GM12878 (cell line): ENCODE data around the gene ARL5C. TPM values are rescaled to one million over a fixed set of nuclear protein-coding genes. Genes with fewer than 3 reads are reported as not detected.
A peak's percentile ranks its signal among the peaks of the same experiment; 100 is the strongest.

Source experiments
- BCL11A ChIP-seq: IDR thresholded peaks from 2 replicates; pipeline ENCODE4 v1.6.1; 2011; ENCODE audit warnings: low read depth, low read length
- BRCA1 ChIP-seq: IDR thresholded peaks from 2 replicates; pipeline ENCODE4 v1.6.1; 2011; ENCODE audit warnings: low read depth, low read length, improper control_type of control experiment
- EP300 ChIP-seq, 2 experiments: fragments of 150-350 bp in 1 of 2; IDR thresholded peaks; 2 replicates each; pipeline ENCODE4 v1.6.1; 2011 to 2012; ENCODE audit warnings: low read depth in 2 of 2, low read length in 2 of 2, borderline replicate concordance in 1 of 2, improper control_type of control experiment in 1 of 2, inconsistent platforms in 1 of 2; ENCODE audit not compliant: control insufficient read depth in 1 of 2
- KDM1A ChIP-seq: fragments of 200-600 bp; sonication (generic); IDR thresholded peaks from 2 replicates; pipeline ENCODE4 v1.6.1; 2016; ENCODE audit warnings: borderline replicate concordance
- MEF2A ChIP-seq: IDR thresholded peaks from 2 replicates; pipeline ENCODE4 v1.6.1; 2011; ENCODE audit warnings: low read depth, mild to moderate bottlenecking, low read length, moderate library complexity; ENCODE audit not compliant: insufficient read depth
- MEF2B ChIP-seq: fragments of 450-650 bp; IDR thresholded peaks from 2 replicates; pipeline ENCODE4 v1.6.1; 2018; ENCODE audit warnings: mild to moderate bottlenecking, moderate library complexity; ENCODE audit not compliant: partially characterized antibody, poor library complexity, severe bottlenecking
- MTA2 ChIP-seq: fragments of 450-650 bp; IDR thresholded peaks from 2 replicates; pipeline ENCODE4 v1.6.1; 2016; ENCODE audit warnings: low read depth, mild to moderate bottlenecking, moderate library complexity
- MTA3 ChIP-seq: IDR thresholded peaks from 2 replicates; pipeline ENCODE4 v1.6.1; 2012; ENCODE audit warnings: low read length, inconsistent platforms, borderline replicate concordance
- PAX8 ChIP-seq: fragments of 450-650 bp; IDR thresholded peaks from 2 replicates; pipeline ENCODE4 v1.6.1; 2017; ENCODE audit warnings: mild to moderate bottlenecking, moderate library complexity
- PML ChIP-seq: IDR thresholded peaks from 2 replicates; pipeline ENCODE4 v1.6.1; 2012; ENCODE audit warnings: low read length, inconsistent platforms
- POLR2AphosphoS2 ChIP-seq: IDR thresholded peaks from 2 replicates; pipeline ENCODE4 v1.6.1; 2011; ENCODE audit warnings: low read depth, mild to moderate bottlenecking, low read length, improper control_type of control experiment, moderate library complexity
- RFX5 ChIP-seq: IDR thresholded peaks from 2 replicates; pipeline ENCODE4 v1.6.1; 2011; ENCODE audit warnings: low read depth, low read length, improper control_type of control experiment
- SP1 ChIP-seq: IDR thresholded peaks from one replicate; pipeline ENCODE4 v1.6.1; 2011; ENCODE audit warnings: low read depth, low read length
- SREBF2 ChIP-seq: IDR thresholded peaks from 2 replicates; pipeline ENCODE4 v1.6.1; 2012; ENCODE audit warnings: mild to moderate bottlenecking, low read length
- ZNF24 ChIP-seq: fragments of 450-650 bp; IDR thresholded peaks from 2 replicates; pipeline ENCODE4 v1.6.1; 2017; ENCODE audit warnings: antibody characterized with exemption, mild to moderate bottlenecking
- polyA plus RNA-seq, 11 experiments: library from polyadenylated mRNA; depleted of rRNA in 4 of 11; unstranded in 6 of 11; stranded (reverse) in 5 of 11; fragments of >200 nt; fragmentation: Nextera tagmentation in 4 of 11; fragmentation: Illumina TruSeq in 1 of 11; extraction: Ambion mirVana in 4 of 11; extraction: Trizol in 1 of 11; gene quantifications; 1 replicate in 1 of 11; 2 replicates in 10 of 11; pipeline versions ENCODE4 v1.2.1 to v1.2.3, GENCODE V29; 2011 to 2016; ENCODE audit warnings: inconsistent platforms in 2 of 11, missing spikeins in 2 of 11, low read depth in 1 of 11
- total RNA-seq, 4 experiments: library from RNA; depleted of rRNA in 3 of 4; stranded (reverse); fragments of >200 nt in 3 of 4; fragmentation: Illumina TruSeq in 1 of 4; extraction: Trizol in 1 of 4; gene quantifications; 2 replicates each; pipeline versions ENCODE4 v1.2.1 to v1.2.3, GENCODE V29; 2013 to 2021
- TF ChIP-seq, protein P1 (sequence below): fragments of 450-650 bp; IDR thresholded peaks from 2 replicates; pipeline ENCODE4 v1.6.1; 2016; ENCODE audit warnings: mild to moderate bottlenecking, moderate library complexity, borderline replicate concordance
- TF ChIP-seq, protein P2 (sequence below): IDR thresholded peaks from 2 replicates; pipeline ENCODE4 v1.6.1; 2012; ENCODE audit warnings: low read depth, low read length, improper control_type of control experiment
- TF ChIP-seq, protein P3 (sequence below): fragments of 150-350 bp; IDR thresholded peaks from 2 replicates; pipeline ENCODE4 v1.6.1; 2016; ENCODE audit warnings: low read depth, low read length
- TF ChIP-seq, protein P4 (sequence below): fragments of 450-650 bp; formaldehyde crosslinking; IDR thresholded peaks from 2 replicates; pipeline ENCODE4 v1.5.0; 2022; ENCODE audit warnings: mild to moderate bottlenecking, missing genetic modification characterization

Gene ARL5C
- total and polyA plus RNA-seq, 10 of the 15 experiments (the other 5 are each of a cell fraction or from before 2014, with no cell fraction given): not detected

DNA sequence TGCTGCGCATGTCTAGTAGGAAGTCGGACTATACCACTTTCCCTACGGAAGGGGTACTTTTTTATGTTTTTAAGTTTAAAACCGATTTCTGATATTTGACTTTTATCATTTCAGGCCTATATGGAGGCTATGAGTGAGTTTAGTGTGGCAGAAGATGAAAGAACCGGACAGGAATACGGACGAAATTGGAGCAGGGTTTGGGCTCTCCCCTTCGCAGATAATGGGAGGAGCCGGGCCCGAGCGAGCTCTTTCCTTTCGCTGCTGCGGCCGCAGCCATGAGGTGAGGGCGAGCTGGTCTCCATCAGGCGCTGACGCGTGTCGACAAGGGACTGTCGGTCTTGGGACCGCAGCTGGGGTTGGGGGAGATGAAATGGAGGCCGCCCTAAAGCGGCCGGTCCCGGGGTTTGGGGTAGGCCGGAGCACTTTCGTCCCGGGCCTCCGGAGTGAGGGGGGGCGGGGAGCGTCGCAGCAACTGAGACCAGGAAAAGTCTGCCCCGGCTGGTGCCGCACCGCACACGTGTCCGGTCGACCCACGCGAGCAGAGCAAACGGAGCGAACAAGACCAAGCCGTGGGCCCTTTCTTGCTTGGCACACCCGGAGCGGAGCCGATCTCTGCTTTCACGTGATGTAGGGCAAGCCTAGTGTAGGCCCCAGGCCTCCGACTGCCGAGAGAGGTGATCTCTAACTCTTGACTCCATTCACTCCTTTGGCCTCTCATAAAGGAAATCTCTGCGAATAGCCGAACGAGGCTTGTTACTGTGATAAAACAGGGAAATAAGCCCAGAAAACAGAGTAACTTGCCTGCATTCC is 34.3 kb upstream of the ARL5C start, which contains the start of gene RPL19 (continued):
- TF ChIP-seq, protein P1, sequence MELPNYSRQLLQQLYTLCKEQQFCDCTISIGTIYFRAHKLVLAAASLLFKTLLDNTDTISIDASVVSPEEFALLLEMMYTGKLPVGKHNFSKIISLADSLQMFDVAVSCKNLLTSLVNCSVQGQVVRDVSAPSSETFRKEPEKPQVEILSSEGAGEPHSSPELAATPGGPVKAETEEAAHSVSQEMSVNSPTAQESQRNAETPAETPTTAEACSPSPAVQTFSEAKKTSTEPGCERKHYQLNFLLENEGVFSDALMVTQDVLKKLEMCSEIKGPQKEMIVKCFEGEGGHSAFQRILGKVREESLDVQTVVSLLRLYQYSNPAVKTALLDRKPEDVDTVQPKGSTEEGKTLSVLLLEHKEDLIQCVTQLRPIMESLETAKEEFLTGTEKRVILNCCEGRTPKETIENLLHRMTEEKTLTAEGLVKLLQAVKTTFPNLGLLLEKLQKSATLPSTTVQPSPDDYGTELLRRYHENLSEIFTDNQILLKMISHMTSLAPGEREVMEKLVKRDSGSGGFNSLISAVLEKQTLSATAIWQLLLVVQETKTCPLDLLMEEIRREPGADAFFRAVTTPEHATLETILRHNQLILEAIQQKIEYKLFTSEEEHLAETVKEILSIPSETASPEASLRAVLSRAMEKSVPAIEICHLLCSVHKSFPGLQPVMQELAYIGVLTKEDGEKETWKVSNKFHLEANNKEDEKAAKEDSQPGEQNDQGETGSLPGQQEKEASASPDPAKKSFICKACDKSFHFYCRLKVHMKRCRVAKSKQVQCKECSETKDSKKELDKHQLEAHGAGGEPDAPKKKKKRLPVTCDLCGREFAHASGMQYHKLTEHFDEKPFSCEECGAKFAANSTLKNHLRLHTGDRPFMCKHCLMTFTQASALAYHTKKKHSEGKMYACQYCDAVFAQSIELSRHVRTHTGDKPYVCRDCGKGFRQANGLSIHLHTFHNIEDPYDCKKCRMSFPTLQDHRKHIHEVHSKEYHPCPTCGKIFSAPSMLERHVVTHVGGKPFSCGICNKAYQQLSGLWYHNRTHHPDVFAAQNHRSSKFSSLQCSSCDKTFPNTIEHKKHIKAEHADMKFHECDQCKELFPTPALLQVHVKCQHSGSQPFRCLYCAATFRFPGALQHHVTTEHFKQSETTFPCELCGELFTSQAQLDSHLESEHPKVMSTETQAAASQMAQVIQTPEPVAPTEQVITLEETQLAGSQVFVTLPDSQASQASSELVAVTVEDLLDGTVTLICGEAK: peak; percentile 86; the same call in 1 of the 2 replicates
- TF ChIP-seq PAX8 (no peak), BRCA1 (no peak), SREBF2 (no peak), RFX5 (no peak), PML (peak; percentile 98), ZNF24 (peak; percentile 44; the same call in 1 of the 2 replicates), POLR2AphosphoS2 (peak; percentile 87), MTA3 (0 out of 2 replicates have a peak, but pooled peaks have one; percentile 51), MEF2A (no peak), SP1 (no peak), KDM1A (no peak), BCL11A (no peak), MTA2 (no peak), EP300 (IDR thresholded peaks at IDR 0.05; ENCODE audit: borderline replicate concordance in 1 of 2, control insufficient read depth in 1 of 2, low read depth in 2 of 2, low read length in 2 of 2) (no peak), MEF2B (peak; percentile 35)
- TF ChIP-seq, protein P2, sequence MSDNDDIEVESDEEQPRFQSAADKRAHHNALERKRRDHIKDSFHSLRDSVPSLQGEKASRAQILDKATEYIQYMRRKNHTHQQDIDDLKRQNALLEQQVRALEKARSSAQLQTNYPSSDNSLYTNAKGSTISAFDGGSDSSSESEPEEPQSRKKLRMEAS: no peak; the same call in 1 of the 2 replicates
- TF ChIP-seq, protein P3, sequence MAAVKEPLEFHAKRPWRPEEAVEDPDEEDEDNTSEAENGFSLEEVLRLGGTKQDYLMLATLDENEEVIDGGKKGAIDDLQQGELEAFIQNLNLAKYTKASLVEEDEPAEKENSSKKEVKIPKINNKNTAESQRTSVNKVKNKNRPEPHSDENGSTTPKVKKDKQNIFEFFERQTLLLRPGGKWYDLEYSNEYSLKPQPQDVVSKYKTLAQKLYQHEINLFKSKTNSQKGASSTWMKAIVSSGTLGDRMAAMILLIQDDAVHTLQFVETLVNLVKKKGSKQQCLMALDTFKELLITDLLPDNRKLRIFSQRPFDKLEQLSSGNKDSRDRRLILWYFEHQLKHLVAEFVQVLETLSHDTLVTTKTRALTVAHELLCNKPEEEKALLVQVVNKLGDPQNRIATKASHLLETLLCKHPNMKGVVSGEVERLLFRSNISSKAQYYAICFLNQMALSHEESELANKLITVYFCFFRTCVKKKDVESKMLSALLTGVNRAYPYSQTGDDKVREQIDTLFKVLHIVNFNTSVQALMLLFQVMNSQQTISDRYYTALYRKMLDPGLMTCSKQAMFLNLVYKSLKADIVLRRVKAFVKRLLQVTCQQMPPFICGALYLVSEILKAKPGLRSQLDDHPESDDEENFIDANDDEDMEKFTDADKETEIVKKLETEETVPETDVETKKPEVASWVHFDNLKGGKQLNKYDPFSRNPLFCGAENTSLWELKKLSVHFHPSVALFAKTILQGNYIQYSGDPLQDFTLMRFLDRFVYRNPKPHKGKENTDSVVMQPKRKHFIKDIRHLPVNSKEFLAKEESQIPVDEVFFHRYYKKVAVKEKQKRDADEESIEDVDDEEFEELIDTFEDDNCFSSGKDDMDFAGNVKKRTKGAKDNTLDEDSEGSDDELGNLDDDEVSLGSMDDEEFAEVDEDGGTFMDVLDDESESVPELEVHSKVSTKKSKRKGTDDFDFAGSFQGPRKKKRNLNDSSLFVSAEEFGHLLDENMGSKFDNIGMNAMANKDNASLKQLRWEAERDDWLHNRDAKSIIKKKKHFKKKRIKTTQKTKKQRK: no peak
- TF ChIP-seq, protein P4, sequence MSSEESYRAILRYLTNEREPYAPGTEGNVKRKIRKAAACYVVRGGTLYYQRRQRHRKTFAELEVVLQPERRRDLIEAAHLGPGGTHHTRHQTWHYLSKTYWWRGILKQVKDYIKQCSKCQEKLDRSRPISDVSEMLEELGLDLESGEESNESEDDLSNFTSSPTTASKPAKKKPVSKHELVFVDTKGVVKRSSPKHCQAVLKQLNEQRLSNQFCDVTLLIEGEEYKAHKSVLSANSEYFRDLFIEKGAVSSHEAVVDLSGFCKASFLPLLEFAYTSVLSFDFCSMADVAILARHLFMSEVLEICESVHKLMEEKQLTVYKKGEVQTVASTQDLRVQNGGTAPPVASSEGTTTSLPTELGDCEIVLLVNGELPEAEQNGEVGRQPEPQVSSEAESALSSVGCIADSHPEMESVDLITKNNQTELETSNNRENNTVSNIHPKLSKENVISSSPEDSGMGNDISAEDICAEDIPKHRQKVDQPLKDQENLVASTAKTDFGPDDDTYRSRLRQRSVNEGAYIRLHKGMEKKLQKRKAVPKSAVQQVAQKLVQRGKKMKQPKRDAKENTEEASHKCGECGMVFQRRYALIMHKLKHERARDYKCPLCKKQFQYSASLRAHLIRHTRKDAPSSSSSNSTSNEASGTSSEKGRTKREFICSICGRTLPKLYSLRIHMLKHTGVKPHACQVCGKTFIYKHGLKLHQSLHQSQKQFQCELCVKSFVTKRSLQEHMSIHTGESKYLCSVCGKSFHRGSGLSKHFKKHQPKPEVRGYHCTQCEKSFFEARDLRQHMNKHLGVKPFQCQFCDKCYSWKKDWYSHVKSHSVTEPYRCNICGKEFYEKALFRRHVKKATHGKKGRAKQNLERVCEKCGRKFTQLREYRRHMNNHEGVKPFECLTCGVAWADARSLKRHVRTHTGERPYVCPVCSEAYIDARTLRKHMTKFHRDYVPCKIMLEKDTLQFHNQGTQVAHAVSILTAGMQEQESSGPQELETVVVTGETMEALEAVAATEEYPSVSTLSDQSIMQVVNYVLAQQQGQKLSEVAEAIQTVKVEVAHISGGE (CRISPR knock-in tag): no peak
